Heart right ventricle (tissue), 16 donors: ENCODE results near the gene ADAM17. TPM values are rescaled to one million over a fixed set of nuclear protein-coding genes. Genes with fewer than 3 reads are reported as not detected.
A peak's percentile ranks its signal among the peaks of the same experiment; 100 is the strongest.

Source experiments
- ATAC-seq, 8 donors: fragments of 200-7000 bp; cut with Tn5 transposase; one replicate each; pipeline ENCODE4 v1.9.1; 2020; ENCODE audit warnings: mild to moderate bottlenecking in 8 of 8, moderate library complexity in 8 of 8, moderate number of reproducible peaks in 1 of 8
- DNase-seq, 2 donors: peaks; one replicate each; pipeline ENCODE4 v3.0.0-alpha.2; 2020
- H3K27ac ChIP-seq, 10 donors: fragments of 200-600 bp; sonication (generic) in 2 of 10; one replicate each; pipeline versions ENCODE4 v1.5.0 to v1.8.0; 2020 to 2022; ENCODE audit warnings: mild to moderate bottlenecking in 3 of 10
- H3K27me3 ChIP-seq, 7 donors: fragments of 200-600 bp; one replicate each; pipeline ENCODE4 v1.8.0; 2021 to 2022; ENCODE audit warnings: mild to moderate bottlenecking in 2 of 7
- H3K36me3 ChIP-seq, 9 donors: fragments of 200-600 bp; sonication (generic) in 1 of 9; one replicate each; pipeline versions ENCODE4 v1.5.0 to v1.8.0; 2020 to 2022; ENCODE audit warnings: mild to moderate bottlenecking in 2 of 9
- H3K4me1 ChIP-seq, 9 donors: fragments of 200-600 bp; sonication (generic) in 1 of 9; one replicate each; pipeline versions ENCODE4 v1.5.0 to v1.8.0; 2020 to 2022; ENCODE audit warnings: mild to moderate bottlenecking in 4 of 9
- H3K4me3 ChIP-seq, 10 donors: fragments of 200-600 bp; sonication (generic) in 2 of 10; one replicate each; pipeline versions ENCODE4 v1.5.0 to v1.8.0; 2020 to 2022; ENCODE audit warnings: mild to moderate bottlenecking in 7 of 10, moderate library complexity in 2 of 10
- H3K9me3 ChIP-seq, 11 donors: fragments of 200-600 bp in 10 of 11; sonication (generic) in 2 of 11; one replicate each; pipeline versions ENCODE4 v1.5.0 to v1.8.0; 2013 to 2022; ENCODE audit warnings: mild to moderate bottlenecking in 2 of 11, control low read depth in 1 of 11, moderate library complexity in 1 of 11
- CTCF ChIP-seq, 9 donors: fragments of 200-600 bp; sonication (generic) in 2 of 9; IDR thresholded peaks; one replicate each; pipeline versions ENCODE4 v1.5.0 to v1.8.0; 2021 to 2022; ENCODE audit warnings: antibody characterized with exemption in 9 of 9, mild to moderate bottlenecking in 5 of 9, moderate library complexity in 1 of 9
- WGBS, 2 donors: extraction: QIAGEN DNeasy Blood & Tissue Kit; methylation state at CpG; one replicate each; pipeline ENCODE4 v1.1.7; 2013; ENCODE audit warnings: inconsistent platforms in 1 of 2; 5-methylcytosine and 5-hydroxymethylcytosine counted together
- intact Hi-C, 10 donors: fragments of 100-400 bp; cut with DNase I; formaldehyde crosslinking; loops; one replicate each; pipeline versions ENCODE4 v1.11.1 to v1.14.2; 2022
- polyA plus RNA-seq, 2 donors: library from polyadenylated mRNA; stranded (reverse); fragments of 200-250 nt; gene quantifications; one replicate each; pipeline ENCODE4 v1.2.3, GENCODE V29; 2013
- total RNA-seq, 10 donors: library from RNA; stranded (reverse); fragmentation: NEBNext Ultra II Directional in 3 of 10; extraction: Animal tissue kit (Norgen Biotek cat#: 25700) in 3 of 10; gene quantifications; one replicate each; pipeline versions ENCODE4 v1.2.1 to v1.2.4, GENCODE V29; 2021 to 2023
- donor health status: Arrhythmogenic right ventricular cardiomyopathy.
- donor health status: ischemic (EF 13 %, LVEDD 7.1; RV severe dilation, severe dysfunction).
- donor health status: healthy with polysubstance abuse.
- donor health status: DM: no; HTN: yes; CAD: no.
- donor health status: DM: no; HTN: no; CAD: no.
- donor health status: ischemic (EF 25% LVEDD 6.9; RV normal size, moderate dysfunction).
- donor health status: ischemic (EF 25% LVEDD 5.7; RV mildly dilated, moderate dysfunction).
- donor health status: healthy.
- donor health status: DM: yes; HTN: yes; CAD: no.
- donor health status: Ischemic cardiomyopathy.
- donor health status: ischemic (EF 35%, LVEDD 5.7; RV mildly dilated, moderate dysfunction).
- donor health status: nonischemic (EF 11% LVEDD 7.7; RV severe dilation, severe dysfunction).
- donor health status: DM: yes; HTN: yes; CAD: no.
- donor health status: PGD.
- donor health status: ischemic (EF 29% LVEDD 5.4; RV normal size, mild dysfunction).
- donor health status: nonischemic (EF 23%, LVEDD 6.1; RV moderate dilation, normal function).

Gene ADAM17
- total and polyA plus RNA-seq, 12 donors, result 7.3 to 20.0 (median 13.8) TPM

- 48 to 64% methylated on average over 5 of the region's 5 CpGs for WGBS, 2 donors
- no peak overlapping the region for H3K4me3 ChIP-seq
- no peaks in the 10 kb centered on the region for H3K27me3 ChIP-seq
- no peak for DNase-seq
- peak overlapping the region in 6 of 10 donors; percentile 38 to 62 (median 48) for H3K27ac ChIP-seq
- no peak for TF ChIP-seq CTCF (IDR thresholded peaks at IDR 0.05)
- peaks cover 0 to 45% (median 0%) of the 10 kb centered on the region in 9 donors for H3K36me3 ChIP-seq
- ATAC-seq, result peak in 7 of 8 donors; percentile 31 to 71 (median 47)
- peaks cover 0 to 63% (median 33%) of the 10 kb centered on the region in 9 donors for H3K4me1 ChIP-seq
- no peaks in the 10 kb centered on the region for H3K9me3 ChIP-seq
- intact Hi-C loops, result no loop called here
These were observed 16.1 kb downstream of the ADAM17 start for GRCh38 chr2:9539531-9539930.

GRCh38 chr2:9538000-9538507 lies 17.6 kb downstream of the ADAM17 start:
- intact Hi-C loops, result no loop called here
- no peaks in the 10 kb centered on the region for H3K9me3 ChIP-seq
- peak overlapping the region in 8 of 10 donors; percentile 38 to 62 (median 48) for H3K27ac ChIP-seq
- no peak overlapping the region for H3K4me3 ChIP-seq
- H3K4me1 ChIP-seq, result peaks cover 0 to 48% (median 21%) of the 10 kb centered on the region in 9 donors
- ATAC-seq (peak in 7 of 8 donors; percentile 32 to 76 (median 67)), DNase-seq (no peak)
- WGBS, 2 donors, result 37 to 50% methylated on average over 2 of the region's 2 CpGs
- peaks cover 0 to 59% (median 0%) of the 10 kb centered on the region in 9 donors for H3K36me3 ChIP-seq
- no peak for TF ChIP-seq CTCF (IDR thresholded peaks at IDR 0.05)
- no peaks in the 10 kb centered on the region for H3K27me3 ChIP-seq

GRCh38 chr2:9536504-9536903 lies 19.1 kb downstream of the ADAM17 start:
- Histone ChIP-seq H3K4me3 (no peak overlapping the region), H3K4me1 (peaks cover 0 to 47% (median 21%) of the 10 kb centered on the region in 9 donors), H3K36me3 (peaks cover 0 to 59% (median 0%) of the 10 kb centered on the region in 9 donors), H3K27ac (no peak overlapping the region), H3K27me3 (no peaks in the 10 kb centered on the region), H3K9me3 (no peaks in the 10 kb centered on the region)
- no peak for TF ChIP-seq CTCF (IDR thresholded peaks at IDR 0.05)
- WGBS, 2 donors, result 91 to 94% methylated on average over 6 of the region's 6 CpGs
- intact Hi-C loops, result no loop called here
- DNase-seq (no peak), ATAC-seq (no peak)

- Histone ChIP-seq H3K9me3 (no peaks in the 10 kb centered on the region), H3K4me3 (no peak overlapping the region), H3K36me3 (peaks cover 0 to 59% (median 0%) of the 10 kb centered on the region in 9 donors), H3K27ac (no peak overlapping the region), H3K27me3 (no peaks in the 10 kb centered on the region), H3K4me1 (peaks cover 0 to 39% (median 21%) of the 10 kb centered on the region in 9 donors)
- WGBS, 2 donors, result 71 to 72% methylated on average over 1 of the region's 1 CpG
- DNase-seq, result no peak
- intact Hi-C loops, result no loop called here
- no peak for ATAC-seq
- TF ChIP-seq CTCF (IDR thresholded peaks at IDR 0.05), result no peak
These were observed 20.5 kb downstream of the ADAM17 start for GRCh38 chr2:9535177-9535576.
